Measurements from ENCODE around the gene NCLN.

GRCh38 chr19:3178377-3178972 lies 7.3 kb upstream of the NCLN start, which contains the start of gene S1PR4:
- TF ChIP-seq POLR2A (IDR thresholded peaks at IDR 0.05; ENCODE audit: low read depth, low read length) (no peak), POLR2AphosphoS5 (IDR thresholded peaks at IDR 0.05; ENCODE audit: low read depth, low read length) (peak; percentile 39; the same call in 1 of the 2 replicates), TAF1 (IDR thresholded peaks at IDR 0.05; ENCODE audit: low read depth, low read length) (no peak; the same call in 1 of the 2 replicates), SPI1 (IDR thresholded peaks at IDR 0.05; ENCODE audit: low read depth, low read length) (no peak), POU2F2 (IDR thresholded peaks at IDR 0.05; ENCODE audit: low read depth, low read length) (no peak), PAX5 (IDR thresholded peaks at IDR 0.05; ENCODE audit: insufficient read depth, low read length, severe bottlenecking) (no peak)
